Retinal pigment epithelial cell (primary cell): ENCODE results near the gene SUSD5.
"Not testable (repeated sequence)": the region's sequence is repeated elsewhere in the genome, so short reads cannot be mapped to it uniquely, and the experiment has no call there.

Source experiments
- DNase-seq: peaks from one replicate; pipeline ENCODE4 v3.0.0-alpha.2; 2010; ENCODE audit warnings: low read depth
- H3K4me3 ChIP-seq: 2 replicates; pipeline ENCODE4 v1.5.1; 2011; ENCODE audit warnings: mild to moderate bottlenecking, low read length, control low read depth, moderate library complexity
- TF ChIP-seq, protein P1 (sequence below): conservative IDR thresholded peaks from 2 replicates; pipeline ENCODE4 v1.5.1; 2011; ENCODE audit warnings: low read depth, low read length, control low read depth, inconsistent platforms

Gene SUSD5

GRCh38 chr3:33145221-33145900, 73.2 kb downstream of the SUSD5 start:
- no peak overlapping the region for H3K4me3 ChIP-seq
- DNase-seq, result no peak
- TF ChIP-seq, protein P1, sequence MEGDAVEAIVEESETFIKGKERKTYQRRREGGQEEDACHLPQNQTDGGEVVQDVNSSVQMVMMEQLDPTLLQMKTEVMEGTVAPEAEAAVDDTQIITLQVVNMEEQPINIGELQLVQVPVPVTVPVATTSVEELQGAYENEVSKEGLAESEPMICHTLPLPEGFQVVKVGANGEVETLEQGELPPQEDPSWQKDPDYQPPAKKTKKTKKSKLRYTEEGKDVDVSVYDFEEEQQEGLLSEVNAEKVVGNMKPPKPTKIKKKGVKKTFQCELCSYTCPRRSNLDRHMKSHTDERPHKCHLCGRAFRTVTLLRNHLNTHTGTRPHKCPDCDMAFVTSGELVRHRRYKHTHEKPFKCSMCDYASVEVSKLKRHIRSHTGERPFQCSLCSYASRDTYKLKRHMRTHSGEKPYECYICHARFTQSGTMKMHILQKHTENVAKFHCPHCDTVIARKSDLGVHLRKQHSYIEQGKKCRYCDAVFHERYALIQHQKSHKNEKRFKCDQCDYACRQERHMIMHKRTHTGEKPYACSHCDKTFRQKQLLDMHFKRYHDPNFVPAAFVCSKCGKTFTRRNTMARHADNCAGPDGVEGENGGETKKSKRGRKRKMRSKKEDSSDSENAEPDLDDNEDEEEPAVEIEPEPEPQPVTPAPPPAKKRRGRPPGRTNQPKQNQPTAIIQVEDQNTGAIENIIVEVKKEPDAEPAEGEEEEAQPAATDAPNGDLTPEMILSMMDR, result no peak

- TF ChIP-seq, protein P1, result peak; percentile 39
- H3K4me3 ChIP-seq, result no peak overlapping the region
- DNase-seq, result no peak
Measured at GRCh38 chr3:33144433-33144832, 74.2 kb downstream of the SUSD5 start.

GRCh38 chr3:33141006-33141405, 77.6 kb downstream of the SUSD5 start:
- no peak overlapping the region for H3K4me3 ChIP-seq
- DNase-seq, result no peak
- TF ChIP-seq, protein P1, result no peak

DNA sequence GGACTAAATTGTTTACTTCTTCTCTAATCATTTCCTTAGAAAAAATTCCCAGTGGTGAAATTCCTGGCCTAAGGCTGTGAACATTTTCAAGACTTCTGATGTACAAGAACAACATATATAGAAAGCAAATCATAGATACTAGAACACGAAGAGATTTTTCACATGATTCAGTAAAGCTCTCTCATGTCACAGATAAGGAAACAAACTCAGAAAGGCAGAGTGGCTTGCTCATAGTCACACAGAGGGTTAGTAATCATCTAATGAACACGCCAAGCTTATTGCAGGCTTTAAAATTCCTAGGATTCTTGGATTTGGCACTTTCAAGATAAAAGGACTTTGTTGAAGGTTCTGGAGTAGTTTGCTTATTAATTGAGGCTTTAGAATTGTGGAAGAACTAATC, 78.6 kb downstream of the SUSD5 start:
- TF ChIP-seq, protein P1, result no peak
- peak; percentile 97 for DNase-seq

GRCh38 chr3:33139006-33139623, 79.5 kb downstream of the SUSD5 start:
- DNase-seq, H3K4me3 ChIP-seq: not testable (repeated sequence)

More for the DNA sequence above, 78.6 kb downstream of the SUSD5 start:
- no peak overlapping the region for H3K4me3 ChIP-seq

GRCh38 chr3:33137691-33138090, 80.9 kb downstream of the SUSD5 start:
- no peak for DNase-seq
- TF ChIP-seq, protein P1, result no peak
- no peak overlapping the region for H3K4me3 ChIP-seq

DNA sequence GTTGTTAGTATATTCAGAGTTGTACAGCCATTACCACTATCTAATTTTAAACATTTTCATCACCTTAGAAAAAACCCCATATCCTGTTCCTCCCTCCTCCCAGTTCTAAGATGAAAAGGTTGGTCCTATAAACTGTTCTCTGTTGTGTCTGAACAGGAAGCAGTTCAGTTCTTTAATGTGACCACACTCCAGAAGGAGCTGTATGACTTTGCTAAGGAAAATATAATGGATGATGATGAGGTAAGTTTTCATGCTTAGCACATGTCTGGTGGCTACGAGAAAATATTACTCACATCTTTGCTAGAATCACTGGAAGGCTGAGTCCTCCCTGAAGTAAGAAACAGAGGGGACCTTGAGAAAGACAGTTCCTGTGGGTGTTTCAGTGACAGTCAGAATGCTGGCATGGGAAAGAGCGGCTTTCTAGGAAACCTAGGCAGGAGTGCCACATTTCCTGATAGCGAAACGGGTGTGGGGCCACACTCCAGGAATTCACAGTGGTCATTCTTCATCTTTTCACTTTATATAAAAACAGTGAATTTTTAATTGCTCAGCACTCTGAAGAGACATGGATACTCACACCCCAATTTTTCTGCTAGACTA, 84.5 kb downstream of the SUSD5 start:
- no peak for DNase-seq
- TF ChIP-seq, protein P1, result no peak
- H3K4me3 ChIP-seq, result no peak overlapping the region
